GM20000 (cell line): ENCODE results near the gene TMEM200A.
A peak's percentile ranks its signal among the peaks of the same experiment; 100 is the strongest.
"Not testable (repeated sequence)": the region's sequence is repeated elsewhere in the genome, so short reads cannot be mapped to it uniquely, and the experiment has no call there.

Experiments
- DNase-seq: peaks from one replicate; pipeline ENCODE4 v3.0.0; 2012; ENCODE audit warnings: low spot score
- TF ChIP-seq, protein P1 (sequence below): IDR thresholded peaks from 2 replicates; pipeline ENCODE4 v1.5.1; 2012; ENCODE audit warnings: mild to moderate bottlenecking, control low read depth; ENCODE audit errors: extremely low read depth, missing control alignments

TMEM200A gene

DNA sequence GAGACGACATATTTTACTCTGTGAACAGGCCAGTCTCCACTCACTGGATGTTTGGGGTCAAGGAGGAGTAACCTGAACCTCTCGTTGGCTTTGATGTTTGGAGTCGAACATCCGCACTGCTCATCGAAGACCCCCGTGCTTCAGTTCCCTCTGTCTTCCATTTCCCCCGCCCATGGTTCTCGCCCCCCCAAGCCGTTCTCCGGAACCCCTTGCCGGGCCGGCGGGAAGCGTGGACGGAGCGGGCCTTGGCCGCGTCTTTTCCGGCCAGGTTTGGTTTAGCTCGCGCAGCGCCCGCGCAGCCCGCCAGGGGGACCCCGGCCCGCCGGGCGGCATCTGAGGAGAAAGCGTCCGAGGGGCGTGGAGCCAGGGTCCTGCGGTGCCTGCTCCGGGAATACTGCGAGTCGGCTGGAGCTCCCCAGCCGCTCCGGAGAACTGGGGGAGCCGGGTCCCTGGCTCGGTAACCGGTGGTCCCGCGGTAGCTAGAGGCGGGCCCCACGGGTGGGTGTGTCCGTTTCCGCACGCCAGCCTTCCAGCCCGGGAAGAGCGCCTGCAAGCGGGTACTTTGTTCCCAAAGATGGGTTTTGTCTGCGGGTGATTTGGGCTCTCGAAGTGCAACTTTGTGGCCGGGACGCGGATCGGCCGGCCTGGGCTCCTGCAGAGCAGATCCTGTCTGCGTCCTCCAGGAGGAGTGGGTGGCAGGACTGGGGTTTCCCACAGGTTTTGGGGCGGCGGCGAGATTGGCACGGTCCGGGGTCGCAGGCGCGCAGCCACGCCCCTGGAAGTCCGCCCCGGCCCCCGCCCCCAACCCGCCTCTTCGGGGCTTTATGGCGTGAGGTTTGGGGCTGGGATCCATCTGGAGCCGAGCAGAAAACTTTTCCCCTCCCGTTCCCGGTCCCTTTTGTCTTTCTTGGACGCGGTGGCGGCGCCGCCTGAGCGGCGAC lies at the start of gene TMEM200A:
TSS of gene TMEM200A (plus strand) at position 852 of the 941 bp plus-strand sequence. CDS start 74,406 bp downstream, outside the sequence.
- TF ChIP-seq, protein P1, sequence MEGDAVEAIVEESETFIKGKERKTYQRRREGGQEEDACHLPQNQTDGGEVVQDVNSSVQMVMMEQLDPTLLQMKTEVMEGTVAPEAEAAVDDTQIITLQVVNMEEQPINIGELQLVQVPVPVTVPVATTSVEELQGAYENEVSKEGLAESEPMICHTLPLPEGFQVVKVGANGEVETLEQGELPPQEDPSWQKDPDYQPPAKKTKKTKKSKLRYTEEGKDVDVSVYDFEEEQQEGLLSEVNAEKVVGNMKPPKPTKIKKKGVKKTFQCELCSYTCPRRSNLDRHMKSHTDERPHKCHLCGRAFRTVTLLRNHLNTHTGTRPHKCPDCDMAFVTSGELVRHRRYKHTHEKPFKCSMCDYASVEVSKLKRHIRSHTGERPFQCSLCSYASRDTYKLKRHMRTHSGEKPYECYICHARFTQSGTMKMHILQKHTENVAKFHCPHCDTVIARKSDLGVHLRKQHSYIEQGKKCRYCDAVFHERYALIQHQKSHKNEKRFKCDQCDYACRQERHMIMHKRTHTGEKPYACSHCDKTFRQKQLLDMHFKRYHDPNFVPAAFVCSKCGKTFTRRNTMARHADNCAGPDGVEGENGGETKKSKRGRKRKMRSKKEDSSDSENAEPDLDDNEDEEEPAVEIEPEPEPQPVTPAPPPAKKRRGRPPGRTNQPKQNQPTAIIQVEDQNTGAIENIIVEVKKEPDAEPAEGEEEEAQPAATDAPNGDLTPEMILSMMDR: no peak
- DNase-seq: peak; percentile 72

DNA sequence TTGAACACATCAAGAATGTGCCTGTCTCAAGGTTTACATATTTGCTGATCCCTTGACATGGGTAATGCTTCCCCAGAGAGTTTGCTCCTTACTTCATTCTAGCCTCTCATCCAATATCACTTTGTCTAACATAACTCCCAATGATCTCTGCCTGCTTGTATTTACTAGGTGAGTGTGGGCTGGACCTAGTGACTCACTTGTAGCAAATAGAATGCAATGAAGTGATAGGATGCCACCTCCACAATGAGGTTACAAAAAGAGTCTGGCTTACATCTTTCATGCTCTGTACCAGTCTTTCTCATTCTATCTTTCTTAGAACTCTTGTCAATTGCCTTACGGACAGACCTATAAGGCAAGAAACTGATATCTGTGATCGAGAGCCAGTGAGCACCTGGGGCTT lies 44.9 kb upstream of the TMEM200A start:
- DNase-seq: no peak
- TF ChIP-seq, protein P1: no peak

DNA sequence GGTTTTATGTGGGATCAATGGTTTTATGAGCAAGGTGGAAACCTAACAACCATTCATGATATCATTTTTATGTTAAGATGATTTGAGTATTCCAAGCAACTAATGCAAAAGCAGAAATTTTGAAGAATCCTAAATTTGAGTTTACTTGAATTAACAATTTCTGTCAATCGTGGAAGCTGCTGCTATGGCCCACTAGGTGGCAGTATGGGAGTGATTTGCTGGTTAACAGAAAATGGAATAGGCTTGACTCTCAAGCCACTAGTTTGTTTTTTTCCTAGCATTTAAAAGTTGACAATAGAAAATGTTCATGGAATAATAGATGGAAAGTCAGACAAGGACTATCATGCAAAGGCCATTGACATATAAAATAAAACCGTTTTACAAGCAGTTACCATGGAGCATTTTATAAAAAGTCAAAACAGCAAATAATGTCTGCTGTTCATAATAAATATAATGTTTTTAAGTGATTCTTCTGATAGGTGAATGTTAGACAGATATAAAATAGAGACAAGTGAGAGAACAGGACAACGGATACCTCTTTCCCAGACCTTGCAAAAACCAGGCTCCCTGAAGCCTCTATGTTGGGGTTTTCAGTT lies 43.0 kb upstream of the TMEM200A start:
- TF ChIP-seq, protein P1: peak; percentile 66
- DNase-seq: peak; percentile 38

DNA sequence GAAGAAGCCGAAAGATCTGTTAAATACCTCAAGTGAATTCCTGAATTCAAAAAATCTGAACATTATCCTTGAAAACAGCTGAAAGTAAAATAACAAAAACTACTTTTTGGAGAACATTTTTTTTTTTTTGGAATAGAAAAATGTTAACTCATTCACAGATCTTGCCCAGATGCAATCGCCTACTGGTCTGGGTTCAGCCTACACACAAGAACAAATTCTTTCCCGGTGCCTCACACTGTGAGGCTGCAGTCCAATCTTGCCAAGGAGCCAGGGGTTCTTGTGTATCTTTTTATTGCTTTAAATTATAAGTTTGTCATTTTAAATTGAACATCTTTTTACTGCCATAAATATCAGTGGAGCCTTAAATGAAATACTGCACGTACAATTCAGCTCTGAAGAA lies 41.2 kb upstream of the TMEM200A start:
- TF ChIP-seq, protein P1: no peak
- DNase-seq: no peak

DNA sequence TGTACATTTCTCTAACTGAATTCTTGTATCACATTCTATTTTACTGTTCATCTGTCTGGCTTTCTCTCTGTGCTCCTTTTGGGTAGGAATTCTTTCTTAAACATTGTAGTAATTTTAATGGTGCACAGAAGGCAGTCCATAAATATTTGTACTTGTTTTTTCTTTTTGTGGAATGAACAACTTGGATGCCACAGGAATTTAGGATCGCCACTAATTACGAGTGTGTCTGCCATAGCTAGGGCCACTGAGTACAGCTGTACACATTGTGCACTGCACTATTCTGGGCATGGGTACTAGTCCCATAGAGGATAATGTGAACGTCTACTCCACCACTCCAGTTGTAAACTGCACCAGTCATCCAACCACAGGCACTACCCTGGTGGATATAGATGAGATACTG lies 39.3 kb upstream of the TMEM200A start:
- TF ChIP-seq, protein P1: no peak
- DNase-seq: no peak

DNA sequence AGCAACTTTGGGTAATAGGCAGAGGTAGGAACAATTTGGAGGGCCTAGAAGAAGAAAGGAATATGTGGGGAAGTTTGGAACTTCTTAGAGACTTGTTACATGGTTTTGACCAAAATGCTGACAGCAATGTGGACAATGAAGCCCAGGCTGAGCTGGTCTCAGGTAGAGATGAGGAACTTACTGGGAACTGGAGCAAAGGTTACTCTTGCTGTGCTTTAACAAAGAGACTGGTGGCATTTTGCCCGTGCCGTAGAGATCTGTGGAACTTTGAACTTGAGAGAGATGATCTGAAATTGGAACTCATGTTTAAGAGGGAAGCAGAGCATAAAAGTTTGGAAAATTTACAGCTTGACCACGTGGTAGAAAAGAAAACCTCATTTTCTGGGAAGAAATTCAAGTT lies 28.3 kb upstream of the TMEM200A start:
- DNase-seq: no peak
- TF ChIP-seq, protein P1: no peak

DNA sequence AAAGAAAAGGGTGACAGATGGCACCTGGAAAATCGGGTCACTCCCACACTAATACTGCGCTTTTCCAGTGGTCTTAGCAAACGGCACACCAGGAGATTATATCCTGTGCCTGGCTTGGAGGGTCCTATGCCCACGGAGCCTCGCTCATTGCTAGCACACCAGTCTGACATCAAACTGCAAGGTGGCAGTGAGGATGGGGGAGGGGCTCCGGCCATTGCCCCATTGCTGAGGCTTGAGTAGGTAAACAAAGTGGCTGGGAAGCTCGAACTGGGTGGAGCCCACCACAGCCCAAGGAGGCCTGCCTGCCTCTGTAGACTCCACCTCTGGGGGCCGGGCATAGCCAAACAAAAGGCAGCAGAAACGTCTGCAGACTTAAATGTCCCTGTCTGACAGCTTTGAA lies 19.5 kb upstream of the TMEM200A start:
- not testable (repeated sequence) for DNase-seq
